MM.1S (cell line): ENCODE results near the gene ASCC2.

Experiments used
- CTCF ChIP-seq: fragments of 300-600 bp; sonication (generic); IDR thresholded peaks from 2 replicates; pipeline ENCODE4 v1.5.1; 2016; ENCODE audit warnings: antibody characterized with exemption, low read length, mixed read lengths
- EZH2 ChIP-seq: fragments of 300-600 bp; sonication (generic); optimal IDR thresholded peaks from 2 replicates; pipeline ENCODE3; 2017; ENCODE audit warnings: low read depth, mild to moderate bottlenecking, antibody characterized with exemption, low read length, mixed read lengths
- EZH2phosphoT487 ChIP-seq: fragments of 300-600 bp; sonication (generic); IDR thresholded peaks from 2 replicates; pipeline ENCODE4 v1.6.1; 2018; ENCODE audit warnings: antibody characterized with exemption, low read length

GRCh38 chr22:29786031-29786430 is 52.0 kb downstream of the ASCC2 start:
- TF ChIP-seq CTCF = no peak
- TF ChIP-seq EZH2phosphoT487 = no peak
- TF ChIP-seq EZH2 = no peak
